Activated T-cell treated with anti-CD3 and anti-CD28 coated beads for 1 hour (primary cell): ENCODE measurements around the gene DCDC2C.

ENCODE experiments used
- DNase-seq: peaks from one replicate; pipeline ENCODE4 v3.0.0-alpha.2; 2020; ENCODE audit warnings: low read depth

DCDC2C gene

GRCh38 chr2:3838348-3838747, 135.0 kb downstream of the DCDC2C start:
- DNase-seq, result no peak

- DNase-seq, result no peak
These were observed 136.1 kb downstream of the DCDC2C start for GRCh38 chr2:3839476-3839875.

- DNase-seq, result no peak
These were observed 137.3 kb downstream of the DCDC2C start for GRCh38 chr2:3840611-3841155.

GRCh38 chr2:3847397-3848052, 144.2 kb downstream of the DCDC2C start:
- DNase-seq, result no peak

- no peak for DNase-seq
These were observed 145.4 kb downstream of the DCDC2C start for GRCh38 chr2:3848776-3849175.

- DNase-seq, result no peak
These were observed 145.8 kb downstream of the DCDC2C start for GRCh38 chr2:3849213-3849612.

GRCh38 chr2:3857576-3857975, 154.2 kb downstream of the DCDC2C start:
- no peak for DNase-seq

- no peak for DNase-seq
These were observed 161.8 kb downstream of the DCDC2C start for GRCh38 chr2:3864943-3865865.

- DNase-seq, result no peak
These were observed 164.1 kb downstream of the DCDC2C start for GRCh38 chr2:3867469-3867868.

- DNase-seq, result no peak
These were observed 164.8 kb downstream of the DCDC2C start for GRCh38 chr2:3868012-3868805.

GRCh38 chr2:3870222-3870621, 166.8 kb downstream of the DCDC2C start:
- DNase-seq, result no peak

GRCh38 chr2:3871002-3871401, 167.6 kb downstream of the DCDC2C start:
- DNase-seq, result no peak

- no peak for DNase-seq
These were observed 169.1 kb downstream of the DCDC2C start for GRCh38 chr2:3872451-3872850.

- no peak for DNase-seq
These were observed 170.5 kb downstream of the DCDC2C start for GRCh38 chr2:3873899-3874298.

GRCh38 chr2:3876221-3876620, 172.8 kb downstream of the DCDC2C start:
- DNase-seq, result no peak

- no peak for DNase-seq
These were observed 173.3 kb downstream of the DCDC2C start for GRCh38 chr2:3876685-3877084.

- DNase-seq, result no peak
These were observed 182.6 kb downstream of the DCDC2C start for GRCh38 chr2:3885629-3886628.

GRCh38 chr2:3895021-3895420, 191.6 kb downstream of the DCDC2C start:
- no peak for DNase-seq
